CD4-positive, alpha-beta T cell treated with Interleukin-6 for 4 hours (primary cell): Measurements from ENCODE around the gene ZNF28.
A peak's percentile ranks its signal among the peaks of the same experiment; 100 is the strongest.
"Not testable (repeated sequence)": the region's sequence is repeated elsewhere in the genome, so short reads cannot be mapped to it uniquely, and the experiment has no call there.

Source experiments
- DNase-seq: peaks from one replicate; pipeline ENCODE4 v3.0.0-alpha.2; 2020; ENCODE audit warnings: mixed read lengths

The ZNF28 gene

GRCh38 chr19:52821204-52821960 lies at the start of gene ZNF28:
Gene ZNF28 (minus strand): TSS chr19:52821633. CDS start chr19:52817958, 3,675 bp downstream.
- DNase-seq = peak; percentile 69

GRCh38 chr19:52868031-52868430 lies 46.6 kb upstream of the ZNF28 start:
- not testable (repeated sequence) for DNase-seq

- peak; percentile 74 for DNase-seq
These were observed 36.2 kb upstream of the ZNF28 start, which contains the start of gene ZNF468 for GRCh38 chr19:52857378-52858191. Gene ZNF468 (minus strand): TSS chr19:52857619. CDS start chr19:52854272, 3,347 bp downstream.

GRCh38 chr19:52856540-52857377 lies 35.3 kb upstream of the ZNF28 start:
- DNase-seq = not testable (repeated sequence)

GRCh38 chr19:52847352-52847751 lies 25.9 kb upstream of the ZNF28 start:
- not testable (repeated sequence) for DNase-seq

GRCh38 chr19:52840825-52841465 lies 19.5 kb upstream of the ZNF28 start:
- not testable (repeated sequence) for DNase-seq

- DNase-seq = not testable (repeated sequence)
These were observed 12.9 kb upstream of the ZNF28 start for GRCh38 chr19:52834289-52834688.

- DNase-seq = not testable (repeated sequence)
These were observed 12.1 kb upstream of the ZNF28 start for GRCh38 chr19:52833541-52833940.

GRCh38 chr19:52829866-52830265 lies 8.4 kb upstream of the ZNF28 start:
- not testable (repeated sequence) for DNase-seq

GRCh38 chr19:52825765-52826164 lies 4.3 kb upstream of the ZNF28 start:
- DNase-seq = no peak

GRCh38 chr19:52823676-52824075 lies 2.2 kb upstream of the ZNF28 start:
- DNase-seq = no peak

GRCh38 chr19:52820472-52821203 lies 795 bp downstream of the ZNF28 start:
- DNase-seq = peak; percentile 23

- DNase-seq = no peak
These were observed 11.6 kb downstream of the ZNF28 start for GRCh38 chr19:52809801-52810200.

- DNase-seq = not testable (repeated sequence)
These were observed 21.3 kb downstream of the ZNF28 start for GRCh38 chr19:52799950-52800640.

GRCh38 chr19:52789440-52789839 lies 32.0 kb downstream of the ZNF28 start:
- DNase-seq = no peak

- DNase-seq = peak; percentile 90
These were observed 34.7 kb downstream of the ZNF28 start, which contains the start of gene ZNF600 for GRCh38 chr19:52786464-52787354. Gene ZNF600 (minus strand): TSS chr19:52786791. CDS start chr19:52778888, 7,903 bp downstream.

- DNase-seq = peak; percentile 3
These were observed 35.4 kb downstream of the ZNF28 start for GRCh38 chr19:52786078-52786463.

GRCh38 chr19:52785506-52785905 lies 35.9 kb downstream of the ZNF28 start:
- DNase-seq = no peak

GRCh38 chr19:52782864-52783263 lies 38.6 kb downstream of the ZNF28 start:
- DNase-seq = not testable (repeated sequence)

GRCh38 chr19:52778811-52779210 lies 42.6 kb downstream of the ZNF28 start:
- peak; percentile 26 for DNase-seq
